Skeletal muscle satellite cell (primary cell): ENCODE results near the gene APBA2.

ENCODE experiments used
- H3K27me3 ChIP-seq: 2 replicates; pipeline ENCODE4 v1.7.0; 2013; ENCODE audit warnings: low read length; ENCODE audit not compliant: control insufficient read depth, insufficient read depth
- H3K36me3 ChIP-seq: 2 replicates; pipeline ENCODE4 v1.7.0; 2013; ENCODE audit warnings: mild to moderate bottlenecking, control low read depth, low read length; ENCODE audit not compliant: insufficient read depth
- H3K4me1 ChIP-seq: 2 replicates; pipeline ENCODE4 v1.7.0; 2013; ENCODE audit warnings: low read length; ENCODE audit not compliant: control insufficient read depth, insufficient read depth
- H3K4me2 ChIP-seq: 2 replicates; pipeline ENCODE4 v1.7.0; 2013; ENCODE audit warnings: mild to moderate bottlenecking, low read length
- H3K4me3 ChIP-seq: 2 replicates; pipeline ENCODE4 v1.7.0; 2013; ENCODE audit warnings: low read length
- H3K9ac ChIP-seq: 2 replicates; pipeline ENCODE4 v1.7.0; 2013; ENCODE audit warnings: mild to moderate bottlenecking, low read depth, low read length, moderate library complexity
- H3K9me3 ChIP-seq: replicated peaks from 2 replicates; pipeline ENCODE4 v1.7.0; 2013; ENCODE audit warnings: mild to moderate bottlenecking, control low read depth, low read length

The APBA2 gene

GRCh38 chr15:29120593-29121368 lies 235.0 kb downstream of the APBA2 start:
- Histone ChIP-seq H3K36me3 (no peaks in the 10 kb centered on the region), H3K27me3 (no peaks in the 10 kb centered on the region), H3K4me2 (no peak overlapping the region), H3K9me3 (no peaks in the 10 kb centered on the region), H3K4me1 (no peaks in the 10 kb centered on the region), H3K4me3 (no peak overlapping the region), H3K9ac (no peak overlapping the region)

GRCh38 chr15:29121369-29121656 lies 235.5 kb downstream of the APBA2 start:
- H3K36me3 ChIP-seq = no peaks in the 10 kb centered on the region
- no peaks in the 10 kb centered on the region for H3K9me3 ChIP-seq
- H3K4me2 ChIP-seq = no peak overlapping the region
- H3K9ac ChIP-seq = no peak overlapping the region
- no peaks in the 10 kb centered on the region for H3K4me1 ChIP-seq
- no peak overlapping the region for H3K4me3 ChIP-seq
- no peaks in the 10 kb centered on the region for H3K27me3 ChIP-seq

GRCh38 chr15:29121907-29122306 lies 236.1 kb downstream of the APBA2 start:
- no peak overlapping the region for H3K9ac ChIP-seq
- H3K4me2 ChIP-seq = no peak overlapping the region
- no peak overlapping the region for H3K4me3 ChIP-seq
- no peaks in the 10 kb centered on the region for H3K4me1 ChIP-seq
- H3K9me3 ChIP-seq = no peaks in the 10 kb centered on the region
- no peaks in the 10 kb centered on the region for H3K27me3 ChIP-seq
- no peaks in the 10 kb centered on the region for H3K36me3 ChIP-seq

DNA sequence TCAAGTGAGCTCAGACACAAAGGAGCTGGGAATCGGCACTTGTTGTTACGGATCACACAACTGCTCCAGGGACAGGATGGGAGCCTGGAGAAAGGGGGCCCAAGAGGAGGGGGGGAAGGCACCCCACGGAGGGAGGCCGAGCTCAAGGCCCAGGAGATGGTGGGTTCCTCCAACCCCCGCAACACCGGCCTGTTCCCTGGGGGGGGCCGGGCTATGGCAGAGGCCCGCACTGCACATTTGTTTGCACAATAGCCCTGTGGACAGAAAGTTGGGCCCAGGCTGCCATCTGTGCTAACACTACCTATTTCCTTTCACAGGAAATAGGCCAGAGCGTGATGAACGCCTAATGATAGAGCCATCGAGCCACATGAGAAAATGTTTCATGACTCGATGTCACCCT lies 236.7 kb downstream of the APBA2 start:
- Histone ChIP-seq H3K4me1 (no peaks in the 10 kb centered on the region), H3K4me3 (no peak overlapping the region), H3K4me2 (no peak overlapping the region), H3K9me3 (no peaks in the 10 kb centered on the region), H3K27me3 (peaks cover 4% of the 10 kb centered on the region), H3K36me3 (no peaks in the 10 kb centered on the region), H3K9ac (no peak overlapping the region)

DNA sequence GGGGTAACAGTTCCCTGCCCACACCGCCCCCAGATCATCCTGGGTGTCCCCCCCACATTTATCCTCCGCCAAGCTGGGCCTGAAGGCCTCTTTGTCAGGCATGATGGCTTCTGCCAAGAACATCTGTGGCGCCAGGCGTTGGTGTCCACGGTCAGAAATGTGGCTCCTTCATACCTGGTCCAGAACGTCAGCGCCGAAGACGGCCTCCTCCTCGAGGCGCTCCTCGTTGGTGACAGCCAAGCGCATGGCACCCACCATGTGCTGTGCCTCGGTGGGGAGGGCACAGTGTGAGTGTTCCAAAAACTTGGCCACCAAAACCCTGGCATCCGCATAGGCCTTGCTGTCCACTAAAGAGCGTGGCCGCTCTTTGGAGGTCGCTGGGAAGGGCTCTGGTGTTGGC lies 237.4 kb downstream of the APBA2 start:
- no peak overlapping the region for H3K9ac ChIP-seq
- H3K9me3 ChIP-seq = no peaks in the 10 kb centered on the region
- H3K4me1 ChIP-seq = no peaks in the 10 kb centered on the region
- no peak overlapping the region for H3K4me3 ChIP-seq
- H3K36me3 ChIP-seq = no peaks in the 10 kb centered on the region
- no peak overlapping the region for H3K4me2 ChIP-seq
- peaks cover 4% of the 10 kb centered on the region for H3K27me3 ChIP-seq

DNA sequence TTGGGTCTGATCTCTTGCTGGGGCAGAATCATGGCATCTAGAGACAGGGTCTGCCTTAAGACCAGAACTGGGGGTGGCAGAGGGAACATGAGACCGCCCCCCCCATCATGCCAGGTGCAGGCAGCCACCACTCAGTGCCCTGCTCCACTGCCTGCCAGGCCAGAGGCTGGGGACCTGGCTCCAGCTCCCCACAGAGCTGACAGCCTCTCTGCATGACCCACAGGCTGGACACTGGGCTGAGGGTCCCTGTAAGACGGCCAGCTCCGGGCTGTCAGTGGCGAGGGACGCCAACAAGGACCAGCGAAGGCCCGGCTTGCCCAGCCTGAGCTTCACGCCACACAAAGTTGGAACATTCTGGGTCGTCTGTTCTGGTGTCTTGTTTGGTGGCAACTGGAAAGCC lies 238.2 kb downstream of the APBA2 start:
- no peak overlapping the region for H3K9ac ChIP-seq
- H3K4me1 ChIP-seq = no peaks in the 10 kb centered on the region
- H3K36me3 ChIP-seq = no peaks in the 10 kb centered on the region
- no peak overlapping the region for H3K4me2 ChIP-seq
- H3K4me3 ChIP-seq = no peak overlapping the region
- H3K9me3 ChIP-seq = no peaks in the 10 kb centered on the region
- H3K27me3 ChIP-seq = peaks cover 4% of the 10 kb centered on the region

GRCh38 chr15:29124581-29125381 lies 239.0 kb downstream of the APBA2 start:
- H3K36me3 ChIP-seq = no peaks in the 10 kb centered on the region
- H3K4me3 ChIP-seq = no peak overlapping the region
- H3K4me1 ChIP-seq = no peaks in the 10 kb centered on the region
- H3K9me3 ChIP-seq = no peaks in the 10 kb centered on the region
- H3K4me2 ChIP-seq = no peak overlapping the region
- no peak overlapping the region for H3K9ac ChIP-seq
- H3K27me3 ChIP-seq = peaks cover 4% of the 10 kb centered on the region

- Histone ChIP-seq H3K4me3 (no peak overlapping the region), H3K4me2 (no peak overlapping the region), H3K9ac (no peak overlapping the region), H3K27me3 (peaks cover 6% of the 10 kb centered on the region), H3K36me3 (no peaks in the 10 kb centered on the region), H3K9me3 (no peaks in the 10 kb centered on the region), H3K4me1 (no peaks in the 10 kb centered on the region)
Measured at GRCh38 chr15:29125382-29126207, 239.8 kb downstream of the APBA2 start.

DNA sequence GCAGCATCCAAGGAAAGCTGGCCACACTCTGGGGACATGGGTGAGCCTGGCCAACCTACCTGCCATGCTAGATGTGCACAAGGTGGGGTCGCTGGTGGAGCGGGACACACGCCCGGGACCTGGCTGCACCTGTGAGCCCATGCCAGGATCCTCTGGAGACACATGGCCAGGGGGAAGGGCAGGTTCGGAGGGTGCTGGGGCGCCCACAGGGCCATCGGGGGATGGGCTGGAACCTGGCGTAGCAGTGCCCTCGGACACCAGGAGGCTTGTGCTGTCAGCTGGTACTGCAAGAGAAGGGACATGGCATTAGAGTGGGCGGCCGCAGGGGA lies 240.4 kb downstream of the APBA2 start:
- Histone ChIP-seq H3K27me3 (peaks cover 8% of the 10 kb centered on the region), H3K4me3 (no peak overlapping the region), H3K4me2 (no peak overlapping the region), H3K4me1 (no peaks in the 10 kb centered on the region), H3K9ac (no peak overlapping the region), H3K36me3 (no peaks in the 10 kb centered on the region), H3K9me3 (no peaks in the 10 kb centered on the region)

GRCh38 chr15:29126821-29127461 lies 241.2 kb downstream of the APBA2 start:
- Histone ChIP-seq H3K27me3 (peaks cover 8% of the 10 kb centered on the region), H3K4me3 (no peak overlapping the region), H3K4me1 (no peaks in the 10 kb centered on the region), H3K9ac (no peak overlapping the region), H3K4me2 (no peak overlapping the region), H3K36me3 (no peaks in the 10 kb centered on the region), H3K9me3 (no peaks in the 10 kb centered on the region)
